Measurements from ENCODE around the gene ARID4B. TPM values are rescaled to one million over a fixed set of nuclear protein-coding genes. Genes with fewer than 3 reads are reported as not detected.

The ARID4B gene, protein sequence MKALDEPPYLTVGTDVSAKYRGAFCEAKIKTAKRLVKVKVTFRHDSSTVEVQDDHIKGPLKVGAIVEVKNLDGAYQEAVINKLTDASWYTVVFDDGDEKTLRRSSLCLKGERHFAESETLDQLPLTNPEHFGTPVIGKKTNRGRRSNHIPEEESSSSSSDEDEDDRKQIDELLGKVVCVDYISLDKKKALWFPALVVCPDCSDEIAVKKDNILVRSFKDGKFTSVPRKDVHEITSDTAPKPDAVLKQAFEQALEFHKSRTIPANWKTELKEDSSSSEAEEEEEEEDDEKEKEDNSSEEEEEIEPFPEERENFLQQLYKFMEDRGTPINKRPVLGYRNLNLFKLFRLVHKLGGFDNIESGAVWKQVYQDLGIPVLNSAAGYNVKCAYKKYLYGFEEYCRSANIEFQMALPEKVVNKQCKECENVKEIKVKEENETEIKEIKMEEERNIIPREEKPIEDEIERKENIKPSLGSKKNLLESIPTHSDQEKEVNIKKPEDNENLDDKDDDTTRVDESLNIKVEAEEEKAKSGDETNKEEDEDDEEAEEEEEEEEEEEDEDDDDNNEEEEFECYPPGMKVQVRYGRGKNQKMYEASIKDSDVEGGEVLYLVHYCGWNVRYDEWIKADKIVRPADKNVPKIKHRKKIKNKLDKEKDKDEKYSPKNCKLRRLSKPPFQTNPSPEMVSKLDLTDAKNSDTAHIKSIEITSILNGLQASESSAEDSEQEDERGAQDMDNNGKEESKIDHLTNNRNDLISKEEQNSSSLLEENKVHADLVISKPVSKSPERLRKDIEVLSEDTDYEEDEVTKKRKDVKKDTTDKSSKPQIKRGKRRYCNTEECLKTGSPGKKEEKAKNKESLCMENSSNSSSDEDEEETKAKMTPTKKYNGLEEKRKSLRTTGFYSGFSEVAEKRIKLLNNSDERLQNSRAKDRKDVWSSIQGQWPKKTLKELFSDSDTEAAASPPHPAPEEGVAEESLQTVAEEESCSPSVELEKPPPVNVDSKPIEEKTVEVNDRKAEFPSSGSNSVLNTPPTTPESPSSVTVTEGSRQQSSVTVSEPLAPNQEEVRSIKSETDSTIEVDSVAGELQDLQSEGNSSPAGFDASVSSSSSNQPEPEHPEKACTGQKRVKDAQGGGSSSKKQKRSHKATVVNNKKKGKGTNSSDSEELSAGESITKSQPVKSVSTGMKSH (N-terminal part only)
- 10 to 100 TPM; 35.4 to 52.0 (median 44.6) TPM for total RNA-seq
- 10 to 100 TPM; 19.6 to 22.5 TPM for polyA plus RNA-seq
- long read RNA-seq, donor 1, transcript ARID4B-208 (11 exons, 2,315 nt) = major isoform, 45 of 252 reads
- long read RNA-seq, donor 1, partial matches to known transcripts = 189 of 252 reads
- long read RNA-seq, donor 1, other reads (novel, unspliced or antisense) = 18 of 252 reads
- long read RNA-seq, donor 2, transcript ARID4B-208 (11 exons, 2,315 nt) = major isoform, 5 of 21 reads
- long read RNA-seq, donor 2, partial matches to known transcripts = 16 of 21 reads
- long read RNA-seq, donor 2, other reads (novel, unspliced or antisense) = 0 of 21 reads
- long read RNA-seq, donor 3, full-length matches to known transcripts = 18 of 45 reads
- long read RNA-seq, donor 3, partial matches to known transcripts = 12 of 45 reads
- long read RNA-seq, donor 3, other reads (novel, unspliced or antisense) = 15 of 45 reads

DNA sequence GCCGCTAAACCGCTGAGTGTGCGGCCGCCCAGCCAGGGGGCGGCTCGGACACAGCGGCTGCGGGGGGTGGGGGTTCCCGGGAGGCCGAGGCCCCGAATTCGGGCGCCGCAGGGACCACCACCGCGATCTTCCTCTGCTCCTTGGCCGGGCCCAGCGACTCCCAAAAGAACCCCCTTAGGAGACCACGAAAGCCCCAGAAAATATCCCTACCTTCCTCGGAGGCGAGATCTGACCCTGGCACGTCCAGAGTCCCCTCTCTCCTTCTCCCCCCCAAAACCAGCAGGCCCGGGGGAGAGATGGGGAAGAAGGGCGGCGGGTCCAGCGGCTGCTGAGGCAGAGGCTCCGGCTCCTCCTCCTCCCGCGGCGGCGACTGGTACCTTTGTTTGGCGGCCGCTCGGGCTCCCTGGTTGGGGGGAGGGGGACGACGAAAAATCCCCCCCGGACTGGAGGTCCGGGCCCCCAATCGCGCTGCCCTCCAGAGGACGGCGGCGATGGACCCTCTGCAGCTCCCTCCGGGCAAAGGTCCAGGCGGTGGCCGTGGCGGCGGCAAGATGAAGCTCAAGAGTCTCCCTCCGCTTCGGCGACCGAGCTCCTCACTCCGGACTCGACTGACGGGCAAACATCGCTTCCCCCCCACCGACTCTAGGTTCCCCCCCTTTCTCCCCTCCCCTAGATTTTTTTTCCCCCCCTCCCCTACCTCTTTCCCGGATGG lies at the start of gene ARID4B:
Gene ARID4B, minus strand, starts transcription at position 621 of the 712 bp plus-strand sequence. CDS start 1,260 bp downstream, outside the sequence.
- intact Hi-C loops (cut with DNase I) = no loop called here
- peak in 4 of 5 donors; percentile 86 to 91 (median 90) for DNase-seq
- Histone ChIP-seq H3K36me3 (no peaks in the 10 kb centered on the region), H3K4me3 (peak within 1 kb of the TSS; percentile 89), H3K9me3 (no peaks in the 10 kb centered on the region), H3K27me3 (no peaks in the 10 kb centered on the region), H3K4me1 (ENCODE audit: insufficient read depth) (peaks cover 9% of the 10 kb centered on the region), H3K27ac (peak within 1 kb of the TSS; percentile 82 to 95)
- TF ChIP-seq EP300 (IDR thresholded peaks at IDR 0.05) (no peak), POLR2A (IDR thresholded peaks at IDR 0.05) (peak; percentile 84)
- 0% methylated on average over 30 to 58 of the region's 58 CpGs for WGBS, 3 donors

DNA sequence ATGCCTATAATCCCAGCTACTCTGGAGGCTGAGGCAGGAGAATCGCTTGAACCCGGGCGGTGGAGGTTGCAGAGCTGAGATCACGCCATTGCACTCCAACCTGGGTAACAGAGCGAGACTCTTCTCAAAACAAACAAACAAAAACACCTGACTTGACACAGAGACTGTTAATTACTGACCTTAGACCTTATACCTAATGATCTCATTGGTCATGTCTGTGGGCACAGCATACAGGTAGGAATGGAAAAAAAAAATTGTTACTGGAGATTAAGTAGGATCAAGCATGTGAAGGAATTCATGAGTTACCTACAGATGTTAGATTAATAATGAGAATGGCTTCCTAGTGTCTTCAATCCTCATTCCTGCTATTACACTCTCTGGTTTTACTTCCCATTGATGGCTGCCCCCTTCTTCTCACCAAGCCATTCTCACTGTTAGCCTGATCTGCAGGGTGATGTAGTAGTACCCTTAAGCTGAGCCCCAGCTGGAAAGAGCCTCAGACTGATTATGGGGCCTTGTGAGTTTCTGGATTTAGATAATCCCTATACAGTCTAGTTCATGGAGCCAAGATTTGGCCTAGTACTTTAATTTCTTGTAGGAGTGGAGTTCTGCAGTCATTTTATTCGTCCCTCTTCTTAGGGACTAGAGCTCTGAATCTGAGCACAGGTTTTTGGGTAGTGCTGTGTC lies 48.1 kb upstream of the ARID4B start:
- WGBS, 3 donors = 95 to 97% (median 96%) methylated on average over 6 of the region's 6 CpGs
- TF ChIP-seq EP300 (IDR thresholded peaks at IDR 0.05) = no peak
- TF ChIP-seq, protein P1, sequence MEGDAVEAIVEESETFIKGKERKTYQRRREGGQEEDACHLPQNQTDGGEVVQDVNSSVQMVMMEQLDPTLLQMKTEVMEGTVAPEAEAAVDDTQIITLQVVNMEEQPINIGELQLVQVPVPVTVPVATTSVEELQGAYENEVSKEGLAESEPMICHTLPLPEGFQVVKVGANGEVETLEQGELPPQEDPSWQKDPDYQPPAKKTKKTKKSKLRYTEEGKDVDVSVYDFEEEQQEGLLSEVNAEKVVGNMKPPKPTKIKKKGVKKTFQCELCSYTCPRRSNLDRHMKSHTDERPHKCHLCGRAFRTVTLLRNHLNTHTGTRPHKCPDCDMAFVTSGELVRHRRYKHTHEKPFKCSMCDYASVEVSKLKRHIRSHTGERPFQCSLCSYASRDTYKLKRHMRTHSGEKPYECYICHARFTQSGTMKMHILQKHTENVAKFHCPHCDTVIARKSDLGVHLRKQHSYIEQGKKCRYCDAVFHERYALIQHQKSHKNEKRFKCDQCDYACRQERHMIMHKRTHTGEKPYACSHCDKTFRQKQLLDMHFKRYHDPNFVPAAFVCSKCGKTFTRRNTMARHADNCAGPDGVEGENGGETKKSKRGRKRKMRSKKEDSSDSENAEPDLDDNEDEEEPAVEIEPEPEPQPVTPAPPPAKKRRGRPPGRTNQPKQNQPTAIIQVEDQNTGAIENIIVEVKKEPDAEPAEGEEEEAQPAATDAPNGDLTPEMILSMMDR (IDR thresholded peaks at IDR 0.05) = no peak
- no peak for TF ChIP-seq POLR2A (IDR thresholded peaks at IDR 0.05)
- no peaks in the 10 kb centered on the region for H3K4me1 ChIP-seq (ENCODE audit: insufficient read depth)
- no peak overlapping the region for H3K27ac ChIP-seq
- no peak overlapping the region for H3K4me3 ChIP-seq
- no peaks in the 10 kb centered on the region for H3K36me3 ChIP-seq
- H3K9me3 ChIP-seq = no peaks in the 10 kb centered on the region
- intact Hi-C loops (cut with DNase I) = no loop called here
- no peaks in the 10 kb centered on the region for H3K27me3 ChIP-seq
- no peak for DNase-seq

DNA sequence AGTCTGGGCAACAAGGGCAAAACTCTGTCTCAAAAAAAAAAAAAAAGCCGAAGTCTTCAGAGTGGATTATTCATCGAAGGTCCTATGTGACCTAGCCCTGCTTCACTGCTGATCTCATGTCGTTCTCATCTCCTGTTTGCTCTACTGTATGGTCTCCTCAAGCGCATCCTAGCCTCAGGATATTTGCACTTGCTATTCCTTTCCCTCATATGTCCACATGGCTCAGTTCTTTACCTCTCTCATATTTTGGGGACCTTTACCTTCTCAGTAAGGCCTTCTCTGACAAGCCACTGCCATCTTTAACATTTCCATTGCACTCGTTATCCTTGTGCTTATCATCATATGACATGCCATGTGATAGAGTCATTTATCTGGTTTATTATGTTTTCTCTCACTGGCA lies 41.8 kb upstream of the ARID4B start:
- no peak for DNase-seq
- peaks cover 1% of the 10 kb centered on the region for H3K4me1 ChIP-seq (ENCODE audit: insufficient read depth)
- no peak overlapping the region for H3K4me3 ChIP-seq
- H3K9me3 ChIP-seq = no peaks in the 10 kb centered on the region
- intact Hi-C loops (cut with DNase I) = no loop called here
- TF ChIP-seq, protein P1 (IDR thresholded peaks at IDR 0.05) = no peak
- TF ChIP-seq POLR2A (IDR thresholded peaks at IDR 0.05) = no peak
- no peak for TF ChIP-seq EP300 (IDR thresholded peaks at IDR 0.05)
- no peaks in the 10 kb centered on the region for H3K27me3 ChIP-seq
- no peak overlapping the region for H3K27ac ChIP-seq
- 90 to 93% (median 92%) methylated on average over 5 of the region's 5 CpGs for WGBS, 3 donors
- no peaks in the 10 kb centered on the region for H3K36me3 ChIP-seq
